Activated T-helper 1 cell treated with anti-CD3 and anti-CD28 coated beads, Interleukin-2, amount 50 U/mL, for 16 hours (primary cell): ENCODE results near the gene EHHADH.
"Not testable (repeated sequence)": the region's sequence is repeated elsewhere in the genome, so short reads cannot be mapped to it uniquely, and the experiment has no call there.

Experiments used
- DNase-seq, 2 donors: peaks; one replicate each; pipeline ENCODE4 v3.0.0-alpha.2; 2020; ENCODE audit warnings: low read depth in 1 of 2, low spot score in 1 of 2

The EHHADH gene

DNA sequence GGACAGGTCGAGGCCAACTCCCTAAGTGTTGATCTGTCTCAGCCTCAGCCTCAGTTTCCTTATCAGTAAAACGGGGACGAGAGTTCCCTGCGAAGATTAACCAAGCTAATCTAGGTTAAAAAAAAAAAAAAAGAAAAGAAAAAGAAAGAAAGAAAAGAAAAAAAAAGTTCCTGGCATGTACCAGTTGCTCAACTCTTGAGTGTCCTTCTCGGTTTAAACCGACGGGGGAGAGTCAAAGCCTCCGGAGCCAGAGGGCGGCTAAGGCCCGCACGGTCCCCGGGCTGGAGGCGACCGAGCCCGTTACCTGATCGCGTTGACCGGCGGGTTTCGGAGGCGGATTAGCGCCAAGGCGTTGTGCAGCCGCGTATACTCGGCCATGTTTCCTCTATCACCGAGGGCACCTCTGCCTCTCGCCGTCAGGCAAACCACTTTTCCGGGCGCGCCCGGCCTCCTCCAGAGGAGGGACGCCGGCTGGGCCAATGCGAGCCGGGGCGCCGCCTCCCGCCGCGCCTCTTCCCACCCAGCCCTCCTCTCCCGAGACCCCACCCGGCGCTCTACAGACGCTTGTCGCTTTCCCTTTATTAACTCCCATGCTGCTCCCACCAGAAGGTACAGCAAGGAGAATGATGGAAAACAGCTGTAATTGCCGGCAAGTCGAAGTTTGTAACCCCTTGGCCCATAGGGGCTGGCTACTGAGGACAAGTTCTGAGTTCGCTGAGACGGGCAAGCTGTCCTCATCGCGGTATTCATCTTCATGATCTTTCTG lies at the start of gene EHHADH:
TSS of gene EHHADH (minus strand) at position 405 of the 766 bp plus-strand sequence. CDS start at position 378, 27 bp downstream.
- DNase-seq: peak; percentile 9 to 15

DNA sequence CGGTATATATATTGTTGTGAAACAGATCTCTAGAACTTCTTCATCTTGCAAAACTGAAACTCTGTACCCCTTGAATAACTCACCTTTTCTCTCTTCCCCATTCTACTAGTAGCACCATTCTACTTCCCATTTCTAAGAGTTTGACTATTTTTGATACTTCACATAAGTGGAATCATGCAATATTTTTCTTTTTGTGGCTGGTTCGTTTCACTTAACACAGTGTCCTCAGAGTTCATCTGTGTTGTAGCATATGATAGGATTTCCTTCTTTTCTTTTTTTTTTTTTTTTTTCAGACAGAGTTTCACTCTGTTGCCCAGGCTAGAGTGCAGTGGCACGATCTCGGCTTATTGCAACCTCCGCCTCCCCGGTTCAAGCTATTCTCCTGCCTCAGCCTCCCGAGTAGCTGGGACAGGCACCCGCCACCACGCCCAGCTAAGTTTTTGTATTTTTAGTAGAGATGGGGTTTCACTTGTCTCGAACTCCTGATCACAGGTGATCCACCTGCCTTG lies 46.1 kb upstream of the EHHADH start:
- not testable (repeated sequence) for DNase-seq

DNA sequence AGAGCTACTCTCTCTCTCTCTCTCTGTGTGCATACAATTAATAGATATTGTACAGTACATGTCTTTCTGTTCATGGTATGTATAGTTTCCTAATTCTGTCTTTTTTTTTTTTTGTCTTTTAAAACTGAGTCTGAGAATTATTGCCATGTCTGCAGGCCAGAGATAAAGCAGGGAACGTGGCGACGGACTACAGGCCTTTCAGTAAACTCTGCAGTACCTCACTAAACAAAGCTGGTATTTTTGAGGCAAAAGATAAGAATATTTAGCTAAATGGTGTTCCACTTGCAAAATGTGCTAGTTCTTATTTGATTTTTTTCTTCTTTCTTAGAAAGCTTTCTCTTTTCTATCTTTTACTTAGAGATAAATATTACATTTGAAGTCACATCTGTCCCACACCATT lies 44.0 kb upstream of the EHHADH start:
- DNase-seq: no peak

DNA sequence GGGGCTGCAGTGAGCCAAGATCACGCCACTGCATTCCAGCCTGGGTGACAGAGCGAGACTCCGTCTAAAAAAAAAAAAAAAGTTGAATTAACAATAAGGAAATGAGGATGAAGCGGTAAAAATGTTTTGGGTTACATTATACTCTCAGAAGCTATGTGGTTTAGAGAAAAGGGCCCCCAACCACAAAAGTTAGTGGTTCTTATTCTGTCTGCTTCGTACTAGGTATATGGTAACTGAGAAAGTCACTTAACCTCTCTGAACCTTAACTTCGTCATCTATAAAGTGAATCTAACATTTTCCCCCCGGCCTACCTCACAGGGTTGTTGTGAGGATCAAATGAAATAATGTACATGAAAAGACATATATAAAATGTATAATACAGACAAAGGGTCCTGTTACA lies 38.4 kb upstream of the EHHADH start:
- no peak for DNase-seq

DNA sequence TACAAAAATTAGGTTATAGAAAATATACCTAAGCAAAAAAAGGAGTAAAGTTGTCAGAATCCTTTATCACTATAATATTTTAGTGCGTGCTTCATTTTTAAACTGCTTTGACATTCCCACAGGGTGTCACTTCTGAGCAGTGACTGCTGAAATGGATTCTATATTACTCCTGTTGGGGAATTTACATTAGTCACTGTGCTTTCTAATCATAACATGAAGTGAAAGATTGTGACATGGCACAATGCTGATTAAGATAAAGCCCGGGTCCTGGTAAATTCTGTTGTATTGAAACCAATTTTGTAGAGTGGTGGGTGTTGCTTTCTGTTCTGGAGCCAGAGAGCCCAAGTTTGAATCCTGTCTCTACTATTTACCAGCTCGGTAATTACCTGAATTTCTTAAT lies 36.4 kb upstream of the EHHADH start:
- DNase-seq: no peak

DNA sequence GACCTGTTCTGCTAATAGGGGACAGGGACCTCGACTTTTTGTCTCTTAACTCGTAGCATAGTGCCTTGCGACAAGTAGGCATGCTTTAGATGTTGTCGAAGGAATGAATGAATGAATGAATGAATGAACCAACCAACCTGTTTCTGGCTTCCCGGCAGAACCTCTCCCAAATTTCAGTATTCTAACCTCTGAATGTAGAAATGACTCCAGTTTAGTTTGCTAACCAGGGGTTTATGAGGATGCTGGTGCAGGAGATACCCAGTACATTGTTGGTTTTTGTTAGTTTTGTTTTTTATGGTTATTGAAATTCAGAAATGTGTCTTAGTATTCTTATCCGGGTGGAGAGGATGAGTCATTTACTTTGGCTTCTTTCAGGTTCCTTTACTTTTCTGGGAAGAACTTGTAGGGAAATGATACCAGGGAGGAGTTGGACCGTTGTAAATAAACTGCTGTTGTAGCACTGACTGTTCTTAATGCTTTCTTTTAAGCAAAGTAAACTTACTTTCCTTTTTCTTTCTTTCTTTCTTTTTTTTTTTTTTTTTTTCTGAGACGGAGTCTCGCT lies 29.6 kb upstream of the EHHADH start:
- DNase-seq: no peak

DNA sequence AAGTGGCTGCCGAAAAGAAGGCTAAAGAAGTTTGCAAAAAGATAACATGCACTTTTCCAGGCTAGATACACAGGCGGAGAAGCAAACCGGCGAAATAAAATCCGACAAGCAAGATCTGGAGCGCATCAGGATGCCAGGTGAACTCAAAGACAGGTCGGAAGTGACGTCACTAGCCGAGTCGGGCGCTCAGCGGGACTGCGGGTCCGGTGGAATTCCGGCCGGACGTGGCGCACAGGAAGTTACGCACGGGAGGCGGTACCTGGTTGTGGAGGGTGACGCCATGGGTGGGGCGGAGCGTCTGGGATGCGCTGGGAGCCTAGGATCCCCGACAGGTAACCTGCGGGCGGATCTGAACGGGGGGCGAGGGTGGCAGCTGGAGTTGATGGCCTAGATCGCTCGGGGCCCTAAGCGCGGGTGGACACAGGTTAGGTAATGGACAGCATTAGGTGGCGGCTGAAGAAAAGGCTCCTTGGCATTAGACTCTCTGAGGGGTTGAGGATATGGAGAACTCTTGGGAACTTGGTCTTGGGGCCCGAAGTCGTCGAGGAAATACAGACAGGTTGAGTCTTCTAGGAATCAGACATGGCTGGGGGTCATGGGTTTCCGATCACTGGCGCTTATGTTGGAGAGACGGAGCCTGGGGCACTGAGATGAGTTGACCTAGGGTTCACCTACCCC lies 29.0 kb upstream of the EHHADH start:
- DNase-seq: peak; percentile 80 to 88

DNA sequence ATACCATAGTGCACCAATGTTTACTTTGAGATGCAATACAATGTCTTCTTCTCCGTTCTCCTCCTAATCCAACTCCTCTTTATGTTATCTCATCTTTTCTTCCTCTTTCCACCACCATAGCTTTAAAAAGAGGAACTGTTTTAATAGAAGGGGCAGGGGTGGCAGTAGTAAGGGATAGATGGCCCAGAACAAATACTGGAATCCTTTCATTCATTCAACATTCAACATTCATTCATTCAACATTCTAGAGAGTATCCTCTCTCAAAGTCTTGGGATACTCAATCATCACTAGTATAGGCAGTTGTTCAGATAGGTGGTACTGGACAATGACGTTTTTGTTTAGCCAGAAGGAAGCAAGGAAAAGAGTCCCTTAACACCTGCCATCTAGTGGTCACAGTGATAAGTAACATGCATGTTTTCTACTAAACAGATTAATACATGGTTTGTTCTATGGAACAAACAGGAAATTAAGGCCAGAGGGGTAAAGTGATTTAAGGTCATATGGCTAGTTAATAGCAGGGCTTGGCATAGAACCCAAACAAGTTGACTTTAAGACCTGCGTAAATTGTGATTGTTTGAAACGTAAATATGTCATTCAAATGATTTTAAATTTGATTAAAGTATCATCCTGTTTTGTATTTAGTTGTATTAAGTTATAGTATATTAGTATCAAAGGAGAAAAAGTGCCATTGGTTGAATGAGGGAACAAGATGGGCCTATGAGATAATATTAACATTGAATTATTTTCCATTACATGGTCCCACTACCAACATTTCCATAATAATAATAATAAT lies 26.9 kb upstream of the EHHADH start:
- DNase-seq: no peak

DNA sequence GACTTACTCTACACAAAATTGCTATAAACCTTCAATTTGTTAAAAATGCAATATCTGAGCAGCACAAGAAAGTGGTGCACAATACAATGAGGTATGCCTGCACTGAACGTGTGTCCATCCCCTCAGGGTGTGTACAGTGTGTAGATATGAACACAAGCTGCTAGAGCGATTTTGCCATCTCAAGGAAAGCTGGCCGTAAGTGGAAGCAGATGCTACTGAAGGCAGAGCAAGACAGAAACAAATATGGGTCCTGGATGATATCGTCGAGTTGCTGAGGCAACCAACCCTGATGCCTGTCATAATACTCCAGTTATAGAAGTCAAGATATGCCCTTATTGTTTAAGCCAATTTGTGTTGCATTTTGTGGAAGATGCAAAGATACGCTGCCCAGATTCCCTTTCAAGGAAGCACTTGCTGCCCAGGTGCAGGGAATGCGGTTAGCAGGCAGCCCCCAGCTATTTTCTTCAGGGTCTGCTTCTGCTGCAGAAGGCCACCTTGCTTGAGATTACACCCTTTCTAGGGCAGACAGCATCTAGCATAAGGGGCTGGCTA lies 25.8 kb upstream of the EHHADH start:
- no peak for DNase-seq

DNA sequence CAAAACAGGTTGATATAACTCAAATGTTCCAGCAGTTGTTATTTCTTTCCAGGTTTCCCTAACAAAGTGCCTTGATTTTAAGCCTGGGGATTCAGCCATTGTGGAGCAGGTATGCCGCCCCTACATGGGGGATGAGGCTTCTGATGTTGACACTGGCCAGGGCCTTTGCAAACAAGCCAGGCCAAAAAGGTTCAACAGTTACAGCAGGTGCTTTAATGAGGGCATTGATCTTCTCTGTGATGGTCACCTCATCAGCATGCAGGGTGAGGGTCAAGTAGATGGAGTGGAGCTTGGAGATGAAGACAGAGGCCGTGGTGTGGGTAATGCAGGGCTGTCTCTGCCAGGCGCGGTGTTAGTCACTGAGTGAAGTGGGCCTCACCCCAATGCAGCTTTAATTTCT lies 22.6 kb upstream of the EHHADH start:
- no peak for DNase-seq

DNA sequence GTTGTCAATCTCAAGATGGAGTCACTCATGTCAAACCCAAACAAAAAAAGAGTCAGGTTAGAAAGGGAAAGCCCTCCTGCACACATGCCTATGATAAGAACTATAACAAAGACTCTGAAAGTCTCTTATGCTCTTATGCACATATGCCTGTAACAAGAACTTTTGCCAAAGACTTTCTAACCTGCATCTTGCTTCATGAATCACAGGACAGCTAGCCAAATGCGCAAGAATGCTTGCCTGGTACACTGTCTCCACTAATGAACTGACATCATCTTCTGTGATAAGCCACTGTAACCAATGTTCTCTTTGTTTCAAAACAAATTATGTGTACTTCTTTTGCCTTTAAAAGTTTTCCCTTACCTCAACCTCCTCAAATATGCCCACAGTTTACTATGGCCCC lies 18.2 kb upstream of the EHHADH start:
- no peak for DNase-seq

DNA sequence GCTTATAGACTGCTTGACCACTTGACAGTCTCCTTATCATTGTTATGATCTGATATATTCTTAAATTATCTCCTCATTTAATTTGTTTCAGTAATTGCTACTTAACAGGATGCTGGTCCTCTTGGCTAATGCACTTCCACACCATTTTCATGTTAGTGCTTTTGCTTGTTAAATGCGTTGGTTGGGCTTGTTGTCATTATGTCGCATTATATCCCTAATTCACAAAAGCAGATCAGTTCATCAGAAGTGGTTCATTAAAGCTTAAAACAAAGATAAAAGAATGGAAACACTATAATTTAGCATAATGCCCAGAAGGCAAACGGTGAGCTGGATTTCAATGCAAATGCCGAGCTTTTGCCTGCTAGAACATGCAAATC lies 17.1 kb upstream of the EHHADH start:
- DNase-seq: no peak

DNA sequence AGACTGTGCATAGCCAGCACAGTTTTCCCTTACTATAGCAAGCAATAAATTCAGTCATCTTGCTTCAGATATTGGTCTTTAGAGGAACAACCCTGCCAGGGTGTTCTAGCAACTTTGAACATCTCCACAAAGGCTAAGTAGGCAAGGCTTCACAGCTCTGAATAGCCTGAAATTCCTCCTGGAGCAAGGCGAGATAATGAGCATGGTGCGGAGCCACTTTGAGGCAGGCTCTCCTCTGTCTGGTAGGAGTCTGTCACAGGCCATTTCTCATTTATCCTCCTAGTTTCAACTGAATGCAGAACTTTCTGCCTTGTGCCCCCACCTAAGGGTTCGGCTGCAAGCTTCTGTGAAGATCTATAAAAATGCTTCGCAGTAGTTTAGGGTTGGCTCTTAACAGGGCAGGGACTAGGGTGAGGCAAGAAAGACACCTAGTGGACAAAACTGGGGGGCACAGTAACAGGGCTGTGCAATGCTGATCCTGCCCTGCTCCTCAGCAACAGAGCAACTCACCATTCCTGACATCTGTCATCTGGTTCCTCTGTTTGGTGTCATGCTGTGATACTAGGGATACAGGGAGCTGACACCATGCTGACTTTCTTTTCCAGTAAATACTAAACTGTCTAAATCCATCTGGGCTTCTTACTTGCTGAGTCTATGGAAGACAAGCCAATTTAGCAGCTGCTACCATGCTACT lies 16.6 kb upstream of the EHHADH start:
- no peak for DNase-seq

DNA sequence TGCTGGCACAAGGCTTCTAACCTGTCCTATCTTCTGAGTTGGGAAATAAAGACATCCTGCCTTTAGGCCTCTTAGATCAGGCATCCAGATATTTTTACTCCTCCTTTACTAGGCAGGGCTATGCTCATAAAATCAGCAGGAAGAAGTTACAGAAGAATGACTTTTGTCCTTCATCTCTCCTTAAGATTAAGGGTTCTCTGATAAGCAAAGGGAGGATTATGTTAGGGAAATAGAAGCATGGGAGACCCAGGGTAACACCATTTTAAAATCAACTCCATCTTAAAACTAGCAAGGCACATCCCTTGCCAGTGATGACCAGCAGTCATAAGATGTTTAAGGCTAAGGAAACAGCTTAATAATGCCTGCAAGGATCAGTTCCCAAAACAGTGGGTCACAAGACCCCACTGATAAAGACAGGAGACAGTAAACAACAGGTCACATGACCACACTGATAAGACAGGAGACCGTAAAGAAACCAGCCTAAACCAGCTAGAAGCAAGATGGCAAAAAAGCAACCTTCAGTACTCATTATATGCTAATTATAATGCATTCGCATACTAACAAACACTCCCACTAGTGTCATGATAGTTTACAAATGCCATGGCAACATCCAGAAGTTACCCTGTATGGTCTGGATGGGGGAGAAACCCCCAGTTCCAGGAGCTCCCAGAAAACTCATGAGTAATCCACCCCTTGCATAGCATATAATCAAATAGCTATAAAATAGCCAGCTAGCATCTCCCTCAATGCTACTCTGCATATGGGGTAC lies 14.5 kb upstream of the EHHADH start:
- DNase-seq: no peak

DNA sequence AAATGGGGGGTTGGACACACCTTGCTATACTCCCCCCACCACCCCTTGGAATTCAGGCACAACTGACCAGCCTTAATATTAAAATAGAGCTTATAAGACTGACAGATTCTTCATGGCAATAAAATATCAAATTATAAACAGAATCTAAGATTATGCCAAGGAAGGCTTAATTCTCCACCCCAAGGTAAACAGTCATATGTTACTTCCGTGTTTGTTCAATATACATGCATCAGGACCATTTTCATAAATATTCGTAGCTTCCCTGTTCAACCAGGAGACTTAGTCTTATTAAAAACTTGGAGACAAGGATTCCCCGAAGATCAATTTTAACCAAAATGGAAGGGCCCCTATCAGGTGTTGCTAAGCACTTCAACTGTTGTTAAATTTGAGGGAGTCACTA lies 13.3 kb upstream of the EHHADH start:
- no peak for DNase-seq

DNA sequence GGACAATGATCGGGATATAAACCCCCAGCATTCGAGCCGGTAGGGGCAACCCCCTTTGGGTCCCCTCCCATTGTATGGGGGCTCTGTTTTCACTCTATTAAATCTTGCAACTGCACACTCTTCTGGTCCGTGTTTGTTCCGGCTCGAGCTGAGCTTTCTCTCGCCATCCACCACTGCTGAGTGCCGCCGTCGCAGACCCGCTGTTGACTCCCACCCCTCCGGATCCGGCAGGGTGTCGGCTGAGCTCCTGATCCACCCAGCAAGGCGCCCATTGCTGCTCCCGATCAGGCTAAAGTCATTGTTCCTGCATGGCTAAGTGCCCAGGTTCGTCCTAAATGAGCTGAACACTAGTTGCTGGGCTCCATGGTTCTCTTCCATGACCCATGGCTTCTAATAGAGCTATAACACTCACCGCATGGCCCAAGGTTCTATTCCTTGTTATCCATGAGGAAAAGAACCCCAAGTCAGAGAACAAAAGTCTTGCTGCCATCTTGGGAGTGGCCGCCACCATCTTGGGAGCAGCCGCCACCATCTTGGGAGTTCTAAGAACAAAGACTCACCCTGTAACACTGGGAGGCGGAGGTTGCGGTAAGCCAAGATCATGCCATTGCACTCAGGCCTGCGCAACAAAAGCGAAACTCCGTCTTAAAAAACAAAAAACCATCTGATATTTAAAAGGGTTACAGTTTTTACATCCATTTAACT lies 11.2 kb upstream of the EHHADH start:
- DNase-seq: no peak

DNA sequence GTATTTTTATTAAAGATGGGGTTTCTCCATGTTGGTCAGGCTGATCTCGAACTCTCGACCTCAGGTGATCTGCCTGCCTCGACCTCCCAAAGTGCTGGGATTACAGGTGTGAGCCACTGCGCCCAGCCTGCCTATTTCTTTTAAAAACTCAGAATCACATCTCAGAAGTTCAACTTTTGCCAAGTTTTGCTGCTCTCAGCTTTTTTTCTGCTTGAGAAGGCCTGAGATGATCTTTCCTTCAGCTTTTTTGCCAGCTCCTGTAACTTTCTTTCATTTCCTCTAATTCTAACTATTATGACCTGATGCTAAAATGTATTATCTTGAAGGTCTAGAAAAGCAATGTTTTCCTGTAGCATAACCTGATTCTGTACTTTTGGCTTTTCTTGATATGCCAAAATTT lies 9.6 kb upstream of the EHHADH start:
- no peak for DNase-seq

DNA sequence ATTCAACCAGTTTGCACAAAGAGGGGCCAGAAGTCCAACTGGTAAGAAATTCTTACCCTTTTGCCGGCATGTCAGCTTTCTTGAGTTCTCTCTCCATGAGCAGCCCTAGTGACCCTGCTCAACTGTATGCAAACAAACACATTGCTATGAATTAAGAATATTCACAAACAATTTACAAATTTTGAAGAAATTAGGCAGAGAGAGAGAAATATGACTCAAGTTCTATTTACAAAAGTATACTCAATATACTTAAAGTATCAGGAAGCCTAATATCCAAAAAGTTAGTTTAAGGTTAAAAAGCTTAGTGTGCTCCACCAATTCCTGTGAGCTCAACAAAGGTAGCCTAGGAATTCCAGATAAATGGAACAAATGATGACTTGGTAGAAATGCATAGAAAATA lies 3.5 kb upstream of the EHHADH start:
- no peak for DNase-seq

DNA sequence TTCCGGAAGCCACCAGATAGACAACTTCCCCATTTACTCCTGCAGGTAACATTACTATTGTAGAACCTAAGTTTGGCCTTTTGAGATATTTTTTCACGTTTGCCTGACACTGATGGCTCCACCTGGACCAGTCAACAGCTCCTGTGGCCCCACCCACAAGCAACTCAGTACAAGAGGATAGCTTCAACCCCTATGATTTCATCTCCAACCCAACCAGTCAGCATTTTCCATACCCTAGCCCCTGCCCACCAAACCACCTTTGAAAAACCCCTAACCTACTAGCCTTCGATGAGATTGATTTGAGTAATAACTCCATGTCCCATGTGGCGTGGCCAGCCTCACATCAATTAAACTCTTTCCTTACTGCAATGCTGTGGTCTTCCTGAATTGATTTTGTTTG lies 950 bp upstream of the EHHADH start:
- no peak for DNase-seq
